HepG2 (cell line): Measurements from ENCODE around the gene GRK4. TPM values are rescaled to one million over a fixed set of nuclear protein-coding genes. Genes with fewer than 3 reads are reported as not detected.
A peak's percentile ranks its signal among the peaks of the same experiment; 100 is the strongest.

ENCODE experiments used
- ARNT2 ChIP-seq: sonication (generic); formaldehyde crosslinking; IDR thresholded peaks from 2 replicates; pipeline ENCODE4 v1.8.0; 2022; ENCODE audit warnings: mild to moderate bottlenecking, low read depth, missing genetic modification reagents, moderate library complexity
- BHLHE40 ChIP-seq: IDR thresholded peaks from 2 replicates; pipeline ENCODE4 v1.6.1; 2011; ENCODE audit warnings: low read length, improper control_type of control experiment
- DZIP1 ChIP-seq: sonication (generic); formaldehyde crosslinking; IDR thresholded peaks from 2 replicates; pipeline ENCODE4 v1.5.0; 2020; ENCODE audit warnings: mild to moderate bottlenecking, missing genetic modification reagents
- ETV6 ChIP-seq: sonication (generic); formaldehyde crosslinking; conservative IDR thresholded peaks from 2 replicates; pipeline ENCODE4 v1.4.0; 2020; ENCODE audit warnings: missing genetic modification reagents
- GTF2F1 ChIP-seq: fragments of 150-350 bp; IDR thresholded peaks from 2 replicates; pipeline ENCODE4 v1.6.1; 2014; ENCODE audit warnings: low read length
- HMGA1 ChIP-seq: sonication (generic); formaldehyde crosslinking; conservative IDR thresholded peaks from 2 replicates; pipeline ENCODE4 v1.4.0; 2020; ENCODE audit warnings: missing genetic modification reagents
- MAFF ChIP-seq: IDR thresholded peaks from 2 replicates; pipeline ENCODE4 v1.6.1; 2011; ENCODE audit warnings: low read depth, low read length, improper control_type of control experiment
- MEF2D ChIP-seq: sonication (generic); formaldehyde crosslinking; IDR thresholded peaks from 2 replicates; pipeline ENCODE4 v1.5.1; 2020; ENCODE audit warnings: mild to moderate bottlenecking, missing genetic modification reagents
- NR2C2 ChIP-seq: sonication (generic); formaldehyde crosslinking; IDR thresholded peaks from 2 replicates; pipeline ENCODE4 v1.4.0; 2020; ENCODE audit warnings: missing genetic modification reagents, mild to moderate bottlenecking, moderate library complexity, borderline replicate concordance
- PCBP2 ChIP-seq: fragments of 200-400 bp; formaldehyde crosslinking; optimal IDR thresholded peaks from 2 replicates; pipeline ENCODE3; 2018; ENCODE audit warnings: low read length, low read depth; ENCODE audit not compliant: poor library complexity, severe bottlenecking
- RBFOX2 ChIP-seq: fragments of 200-400 bp; formaldehyde crosslinking; IDR thresholded peaks from 2 replicates; pipeline ENCODE4 v1.6.1; 2017; ENCODE audit warnings: low read depth, mild to moderate bottlenecking, low read length
- SIX4 ChIP-seq: sonication (generic); formaldehyde crosslinking; IDR thresholded peaks from 2 replicates; pipeline ENCODE4 v1.4.0; 2020; ENCODE audit warnings: missing genetic modification reagents
- SMAD3 ChIP-seq: sonication (generic); formaldehyde crosslinking; IDR thresholded peaks from 2 replicates; pipeline ENCODE4 v1.4.0; 2020; ENCODE audit warnings: missing genetic modification reagents
- SPEN ChIP-seq: sonication (generic); formaldehyde crosslinking; IDR thresholded peaks from 2 replicates; pipeline ENCODE4 v1.5.1; 2020; ENCODE audit warnings: low read depth, mild to moderate bottlenecking, missing genetic modification reagents
- TCF7L2 ChIP-seq: IDR thresholded peaks from 2 replicates; pipeline ENCODE4 v1.6.1; 2011; ENCODE audit warnings: mild to moderate bottlenecking, low read depth, low read length, moderate library complexity
- ZNF256 ChIP-seq: sonication (generic); formaldehyde crosslinking; conservative IDR thresholded peaks from 2 replicates; pipeline ENCODE4 v1.4.0; 2020; ENCODE audit warnings: missing genetic modification reagents
- ZNF282 ChIP-seq: fragments of 450-650 bp; IDR thresholded peaks from 2 replicates; pipeline ENCODE4 v1.6.1; 2018; ENCODE audit not compliant: partially characterized antibody
- ZNF343 ChIP-seq: sonication (generic); formaldehyde crosslinking; IDR thresholded peaks from 2 replicates; pipeline ENCODE4 v1.4.0; 2020; ENCODE audit warnings: mild to moderate bottlenecking, missing genetic modification reagents
- ZNF382 ChIP-seq: sonication (generic); formaldehyde crosslinking; IDR thresholded peaks from 2 replicates; pipeline ENCODE4 v1.5.0; 2020; ENCODE audit warnings: missing genetic modification reagents, mild to moderate bottlenecking, borderline replicate concordance
- ZNF790 ChIP-seq: sonication (generic); formaldehyde crosslinking; IDR thresholded peaks from 2 replicates; pipeline ENCODE4 v1.8.0; 2022; ENCODE audit warnings: missing genetic modification reagents, mild to moderate bottlenecking, borderline replicate concordance
- polyA plus RNA-seq, 8 experiments: library from polyadenylated mRNA; depleted of rRNA in 3 of 8; stranded (reverse) in 7 of 8; unstranded in 1 of 8; fragments of >200 nt; fragmentation: Illumina TruSeq in 4 of 8; extraction: Trizol in 4 of 8; gene quantifications; 2 replicates each; pipeline versions ENCODE4 v1.2.1 to v1.2.3, GENCODE V29; 2011 to 2016; ENCODE audit warnings: low read depth in 4 of 8, missing spikeins in 1 of 8, mixed read lengths in 1 of 8; ENCODE audit not compliant: insufficient read depth in 1 of 8
- total RNA-seq, 5 experiments: library from RNA; depleted of rRNA; stranded (reverse); fragments of >200 nt; fragmentation: Illumina TruSeq; extraction: Trizol; gene quantifications; 2 replicates each; pipeline ENCODE4 v1.2.3, GENCODE V29; 2016; ENCODE audit warnings: low read depth in 1 of 5
- TF ChIP-seq, protein P1 (sequence below): sonication (generic); formaldehyde crosslinking; IDR thresholded peaks from 2 replicates; pipeline ENCODE4 v1.4.0; 2020; ENCODE audit warnings: missing genetic modification reagents, borderline replicate concordance

Gene GRK4
- total and polyA plus RNA-seq, 2 of the 13 experiments (the other 11 are each of a cell fraction or from before 2014, with no cell fraction given): 1.8 to 2.0 TPM

DNA sequence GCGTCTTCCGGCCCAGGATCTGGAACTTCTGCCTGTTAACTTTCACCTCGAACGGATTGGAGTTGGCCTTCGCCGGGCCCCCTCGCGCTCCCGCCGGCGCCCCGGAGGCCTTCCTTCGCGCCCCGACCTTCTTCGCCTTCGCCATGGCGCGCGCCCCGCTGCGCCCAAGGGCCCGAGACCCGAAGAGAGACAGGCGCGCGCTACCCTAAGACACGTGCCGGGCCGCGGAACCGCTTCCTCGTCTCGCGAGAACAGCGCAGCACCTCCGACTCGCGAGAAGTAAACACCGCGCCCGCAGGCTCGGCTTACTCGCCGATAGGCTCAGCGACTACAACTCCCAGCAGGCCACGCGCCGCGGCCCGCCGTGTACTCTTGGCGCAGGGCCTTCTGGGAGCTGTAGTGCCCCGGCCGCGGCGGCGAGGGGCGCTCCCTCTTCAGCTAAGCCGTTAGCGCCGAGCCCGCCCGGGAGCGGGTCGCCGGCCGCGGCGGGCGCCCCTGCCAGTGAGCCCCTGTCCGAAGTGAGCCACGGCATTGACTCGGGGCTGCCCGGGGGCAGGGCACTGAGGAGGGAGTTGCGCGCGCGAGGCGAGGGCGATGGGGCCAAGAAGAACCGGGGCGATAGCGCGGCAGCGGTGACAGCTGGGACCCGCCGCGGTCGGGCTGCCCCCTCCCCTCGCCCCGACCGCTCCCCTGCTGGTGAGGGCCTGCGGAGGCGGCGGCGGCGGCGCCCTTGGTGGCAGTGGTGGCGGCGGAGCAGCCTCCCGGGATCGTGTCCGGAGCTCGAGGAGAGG is at the start of gene GRK4, which contains the start of gene NOP14 (continued):
- TF ChIP-seq DZIP1 (CRISPR knock-in tag) (peak; percentile 95; the same call in 1 of the 2 replicates), ZNF790 (CRISPR knock-in tag) (peak; percentile 49; the same call in 1 of the 2 replicates), GTF2F1 (no peak), SPEN (CRISPR knock-in tag) (peak; percentile 98), SIX4 (peak; percentile 93), RBFOX2 (peak; percentile 96), SMAD3 (CRISPR knock-in tag) (peak; percentile 65; the same call in 1 of the 2 replicates), HMGA1 (CRISPR knock-in tag) (no peak), ZNF282 (no peak), ZNF343 (CRISPR knock-in tag) (peak; percentile 98), MEF2D (peak; percentile 48), ZNF256 (CRISPR knock-in tag) (no peak), NR2C2 (peak; percentile 94), ARNT2 (peak; percentile 100), ZNF382 (CRISPR knock-in tag) (no peak), PCBP2 (no peak), TCF7L2 (no peak), BHLHE40 (peak; percentile 98), ETV6 (CRISPR knock-in tag) (no peak), MAFF (no peak)
- TF ChIP-seq, protein P1, sequence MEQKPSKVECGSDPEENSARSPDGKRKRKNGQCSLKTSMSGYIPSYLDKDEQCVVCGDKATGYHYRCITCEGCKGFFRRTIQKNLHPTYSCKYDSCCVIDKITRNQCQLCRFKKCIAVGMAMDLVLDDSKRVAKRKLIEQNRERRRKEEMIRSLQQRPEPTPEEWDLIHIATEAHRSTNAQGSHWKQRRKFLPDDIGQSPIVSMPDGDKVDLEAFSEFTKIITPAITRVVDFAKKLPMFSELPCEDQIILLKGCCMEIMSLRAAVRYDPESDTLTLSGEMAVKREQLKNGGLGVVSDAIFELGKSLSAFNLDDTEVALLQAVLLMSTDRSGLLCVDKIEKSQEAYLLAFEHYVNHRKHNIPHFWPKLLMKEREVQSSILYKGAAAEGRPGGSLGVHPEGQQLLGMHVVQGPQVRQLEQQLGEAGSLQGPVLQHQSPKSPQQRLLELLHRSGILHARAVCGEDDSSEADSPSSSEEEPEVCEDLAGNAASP (CRISPR knock-in tag): peak; percentile 81
- TF ChIP-seq, all 625 proteins: peak for 396
